ENCODE data around the gene PLEKHD1.
"Not testable (repeated sequence)": the region's sequence is repeated elsewhere in the genome, so short reads cannot be mapped to it uniquely, and the experiment has no call there.

PLEKHD1 gene

DNA sequence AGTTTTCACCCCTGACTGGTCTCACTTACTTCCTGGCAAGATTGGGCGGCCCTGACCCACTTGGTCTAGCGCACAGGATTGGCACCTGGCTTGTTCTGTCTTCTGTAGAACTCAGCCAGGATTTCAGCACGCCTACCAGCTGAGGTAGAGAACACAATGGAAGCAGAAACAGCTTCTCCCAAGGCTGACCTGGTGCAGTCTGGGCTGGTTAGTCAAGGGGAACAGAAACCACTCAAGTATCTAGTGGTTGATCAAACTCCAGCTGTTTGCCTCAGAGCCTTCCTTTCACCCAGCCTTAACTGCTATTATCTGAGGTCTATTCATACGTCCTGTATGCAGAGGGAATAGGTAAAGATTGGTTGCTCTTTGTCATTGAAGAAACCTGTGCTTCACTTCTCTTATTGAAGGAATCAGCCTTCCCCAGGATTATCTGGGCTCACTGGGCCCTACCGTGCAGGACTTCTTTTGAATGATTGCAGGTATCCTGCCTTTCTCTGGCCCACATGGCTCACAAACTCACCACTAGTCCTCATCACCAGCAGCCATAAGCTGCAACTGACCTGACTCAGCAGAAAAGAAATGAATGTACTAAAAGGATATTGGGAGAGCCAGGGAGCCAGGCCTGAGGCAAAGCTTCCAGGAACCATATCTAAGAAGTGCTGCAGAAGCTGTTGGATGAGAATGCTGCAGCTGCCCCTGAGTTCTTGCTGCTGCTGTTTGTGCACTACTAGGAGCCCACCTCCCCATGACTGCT is 2.5 kb upstream of the PLEKHD1 start:
- DNase-seq (ENCODE audit: low read depth in 2 of 2, low spot score in 1 of 2) = no peak

DNA sequence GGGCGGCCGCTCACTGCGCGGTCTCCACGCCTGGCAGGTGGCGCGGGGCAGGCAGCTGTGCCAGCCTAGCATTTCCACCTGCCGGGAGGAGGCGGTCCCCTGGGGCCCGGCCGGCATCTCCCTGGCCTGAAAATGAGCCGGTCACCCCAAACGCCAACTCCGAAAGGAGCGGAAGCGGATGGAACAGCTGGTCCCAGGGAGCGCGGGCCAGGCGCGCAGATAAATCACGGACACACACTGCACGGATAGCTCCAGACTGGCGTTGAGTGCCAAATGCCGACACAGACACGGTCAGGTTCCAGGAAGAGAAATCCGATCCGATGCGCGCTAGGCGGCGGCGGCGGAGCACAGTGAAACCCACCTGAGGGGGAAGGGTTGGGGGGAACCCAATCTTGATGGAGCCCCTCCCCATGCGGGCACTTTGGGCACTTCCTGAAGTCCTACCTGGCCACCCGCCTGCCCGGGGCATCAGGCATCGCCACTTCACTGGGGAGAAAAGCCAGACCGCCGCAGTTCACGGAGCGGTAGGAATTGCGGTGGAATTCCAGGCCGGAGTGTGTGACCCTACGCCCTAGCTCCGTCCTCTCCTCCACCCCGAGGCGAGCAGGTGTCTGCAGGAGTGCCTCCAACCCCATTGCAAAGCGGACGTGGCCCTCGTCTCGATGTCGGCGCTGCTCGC is 624 bp upstream of the PLEKHD1 start:
- no peak for DNase-seq (ENCODE audit: low read depth in 2 of 2, low spot score in 1 of 2)

DNA sequence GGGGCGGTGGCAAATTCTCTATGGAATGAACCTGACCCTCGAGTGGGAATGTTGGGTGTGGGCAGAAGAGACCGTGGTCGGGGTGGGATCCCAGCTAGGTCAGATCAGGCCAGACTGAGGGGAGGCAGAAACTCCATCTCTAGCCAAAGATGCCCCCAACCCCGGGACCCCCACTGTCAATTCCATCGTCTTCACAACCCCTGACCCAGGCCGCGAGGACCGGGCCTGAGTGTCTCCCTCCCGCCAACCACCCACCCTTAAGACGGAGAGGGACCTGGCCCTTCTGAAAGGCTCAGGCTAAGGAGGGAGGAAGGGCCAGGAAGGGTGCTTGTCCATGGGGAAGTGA is 760 bp downstream of the PLEKHD1 start:
- no peak for DNase-seq (ENCODE audit: low read depth in 2 of 2, low spot score in 1 of 2)

DNA sequence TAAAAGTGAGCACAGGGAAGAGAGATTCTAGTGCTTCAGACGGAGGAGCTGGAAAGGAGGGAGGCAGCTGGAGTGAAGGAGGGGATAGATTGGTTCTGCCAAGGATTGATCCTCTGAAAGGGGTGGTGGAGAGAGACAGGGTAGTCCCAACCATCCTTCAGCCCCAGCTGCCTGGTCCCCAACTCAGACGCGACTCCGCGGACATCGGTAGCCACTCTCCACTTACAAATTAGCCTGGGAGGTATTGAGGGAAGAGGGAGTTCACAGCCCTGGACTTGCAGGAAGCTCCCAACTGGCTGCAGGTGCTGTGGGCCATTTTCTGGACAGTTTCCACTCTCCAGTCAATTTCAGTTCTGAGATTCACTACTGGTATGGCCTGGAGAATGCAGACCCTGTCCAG is 1.2 kb downstream of the PLEKHD1 start:
- DNase-seq (ENCODE audit: low read depth in 2 of 2, low spot score in 1 of 2) = no peak

DNA sequence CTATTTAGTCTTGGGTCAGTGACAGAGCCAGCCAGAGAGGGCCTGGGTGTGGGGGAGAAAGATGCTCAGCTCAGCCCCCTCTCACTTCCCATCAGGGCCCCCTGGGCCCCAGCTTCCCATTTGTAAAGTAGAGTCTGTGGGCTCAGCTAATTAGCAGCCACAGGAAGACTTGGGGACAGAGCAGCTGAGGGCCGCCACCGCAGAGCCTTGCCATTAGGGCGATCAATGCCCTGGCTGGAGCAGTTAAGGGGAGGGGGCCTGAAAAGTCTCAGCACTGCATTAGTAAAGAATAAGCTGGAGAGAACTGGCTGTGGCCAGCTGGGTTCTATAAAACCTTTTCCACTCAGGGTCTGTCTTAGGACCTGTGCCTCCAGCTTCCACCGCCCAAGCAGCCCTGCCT is 2.7 kb downstream of the PLEKHD1 start:
- DNase-seq (ENCODE audit: low read depth in 2 of 2, low spot score in 1 of 2) = no peak

DNA sequence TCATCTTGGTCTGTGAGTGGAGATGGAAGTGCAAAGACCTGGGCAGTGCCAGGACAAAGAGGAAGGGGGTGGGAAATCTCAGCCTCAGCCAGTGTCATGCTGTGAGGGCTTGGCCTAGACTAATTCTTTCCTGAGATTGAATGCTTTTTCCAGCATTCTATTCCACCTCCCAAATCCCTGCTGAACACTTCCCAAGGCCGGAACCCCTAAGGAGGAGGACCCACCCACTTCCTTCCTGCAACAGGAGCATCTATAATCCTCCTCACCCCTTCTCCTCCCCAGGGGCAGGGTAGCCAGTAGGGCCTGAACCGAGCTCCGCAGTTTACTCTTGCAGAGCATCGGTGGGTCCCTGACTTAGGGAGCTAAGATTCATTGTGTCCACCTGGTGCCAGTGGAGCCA is 3.2 kb downstream of the PLEKHD1 start:
- DNase-seq (ENCODE audit: low read depth in 2 of 2, low spot score in 1 of 2) = no peak

DNA sequence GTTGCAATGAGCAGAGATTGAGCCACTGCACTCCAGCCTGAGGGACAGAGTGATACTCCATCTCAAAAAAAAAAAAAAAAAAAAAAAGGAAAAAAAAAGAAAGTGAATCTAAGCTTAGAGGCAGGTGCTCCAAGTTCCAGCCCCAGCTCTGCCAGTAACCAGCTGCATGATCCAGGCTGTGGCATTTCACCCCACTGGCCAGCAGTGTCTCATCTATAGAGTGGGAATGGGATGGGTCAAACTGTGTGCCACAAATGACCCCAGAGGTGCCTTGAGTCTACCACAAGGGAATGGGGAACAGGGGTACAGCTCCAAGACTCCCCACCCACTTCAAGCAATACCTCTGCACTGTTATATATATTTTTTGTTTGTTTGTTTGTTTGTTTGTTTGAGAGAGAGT is 5.0 kb downstream of the PLEKHD1 start:
- DNase-seq (ENCODE audit: low read depth in 2 of 2, low spot score in 1 of 2) = no peak

DNA sequence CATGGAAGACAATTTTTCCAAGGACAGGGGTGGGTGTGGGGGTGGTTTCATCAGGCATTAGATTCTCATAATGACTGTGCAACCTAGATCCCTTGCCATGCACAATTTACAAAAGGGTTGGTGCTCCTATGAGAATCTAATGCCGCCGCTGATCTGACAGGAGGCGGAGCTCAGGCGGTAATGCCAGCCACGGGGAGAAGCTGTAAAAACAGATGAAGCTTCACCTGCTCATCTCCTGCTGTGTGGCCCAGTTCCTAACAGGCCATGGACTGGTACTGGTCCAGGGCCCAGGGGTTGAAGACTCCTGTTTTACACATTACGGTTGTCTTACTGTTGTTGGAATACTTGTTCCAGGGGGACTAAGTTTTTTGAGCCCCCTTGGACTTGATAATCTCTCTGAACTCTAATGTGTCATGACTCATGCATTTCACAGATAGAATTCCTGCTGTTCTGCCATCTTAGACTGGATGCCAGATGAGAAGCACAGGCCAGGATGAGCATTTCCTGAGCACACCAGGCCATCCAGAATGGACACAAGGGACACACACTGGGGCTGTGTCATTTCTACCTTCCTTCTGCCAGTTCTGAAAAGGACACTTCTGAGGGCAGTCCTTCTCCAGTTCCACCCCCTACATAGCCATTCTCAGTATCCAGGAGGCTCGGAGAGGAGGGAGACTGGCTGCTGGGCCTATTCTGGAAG is 5.8 kb downstream of the PLEKHD1 start:
- DNase-seq (ENCODE audit: low read depth in 2 of 2, low spot score in 1 of 2) = no peak

DNA sequence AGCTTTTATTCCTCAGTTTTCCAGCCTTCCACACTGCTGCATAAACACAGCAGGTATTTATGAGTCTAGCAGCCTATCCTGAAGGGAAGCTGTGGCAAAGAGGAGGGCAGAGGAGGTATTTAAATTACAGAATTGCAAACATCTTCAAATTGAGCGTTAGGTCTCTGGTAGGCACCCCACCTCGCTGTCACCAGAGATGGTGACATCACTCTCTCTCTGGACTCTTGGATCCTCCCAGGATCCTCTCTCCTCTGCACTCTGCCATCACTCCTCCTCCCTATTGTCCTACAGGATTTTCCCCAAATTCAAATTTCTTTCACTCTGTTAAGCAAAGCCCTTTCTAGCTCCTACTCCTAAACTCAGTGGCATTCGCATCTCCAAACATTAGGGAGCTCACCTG is 6.7 kb downstream of the PLEKHD1 start:
- DNase-seq (ENCODE audit: low read depth in 2 of 2, low spot score in 1 of 2) = no peak

DNA sequence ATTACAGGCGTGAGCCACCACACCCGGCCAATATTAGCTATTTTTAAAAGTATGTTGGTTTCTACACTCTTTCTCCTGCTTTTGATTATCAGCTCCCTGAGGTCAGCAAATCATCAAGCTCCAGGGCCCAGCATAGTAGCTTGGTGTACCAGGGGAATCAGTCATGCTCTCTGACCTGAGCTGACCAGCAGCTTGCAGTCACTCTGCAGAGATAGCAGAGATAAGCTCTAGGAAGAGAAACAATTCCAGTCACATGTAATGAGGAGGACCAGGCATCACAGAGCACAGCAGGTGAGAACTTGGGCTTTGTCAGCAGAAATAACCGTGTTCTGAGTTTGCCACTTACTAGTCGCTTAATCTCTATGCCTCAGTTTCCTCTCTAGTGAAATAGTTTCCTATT is 8.5 kb downstream of the PLEKHD1 start:
- DNase-seq (ENCODE audit: low read depth in 2 of 2, low spot score in 1 of 2) = no peak

DNA sequence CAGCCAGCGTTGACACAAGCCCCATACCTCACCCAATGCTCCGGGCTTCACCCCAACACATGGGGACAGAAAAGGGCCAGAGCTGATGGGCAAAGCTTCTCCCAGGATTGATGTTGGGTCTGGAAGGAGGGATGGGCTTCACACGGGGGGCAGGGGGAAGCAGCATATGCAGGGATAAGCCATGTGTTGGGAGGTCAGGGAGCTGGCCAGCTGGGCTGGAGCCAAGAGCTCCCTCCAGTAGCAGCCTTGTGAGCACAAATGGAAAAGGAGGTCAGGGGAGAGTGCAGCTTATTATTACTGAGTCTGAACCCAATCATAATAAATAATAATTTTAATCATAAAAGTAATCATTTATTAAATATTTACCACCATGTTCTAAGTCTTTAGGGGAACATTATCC is 9.3 kb downstream of the PLEKHD1 start:
- no peak for DNase-seq (ENCODE audit: low read depth in 2 of 2, low spot score in 1 of 2)

DNA sequence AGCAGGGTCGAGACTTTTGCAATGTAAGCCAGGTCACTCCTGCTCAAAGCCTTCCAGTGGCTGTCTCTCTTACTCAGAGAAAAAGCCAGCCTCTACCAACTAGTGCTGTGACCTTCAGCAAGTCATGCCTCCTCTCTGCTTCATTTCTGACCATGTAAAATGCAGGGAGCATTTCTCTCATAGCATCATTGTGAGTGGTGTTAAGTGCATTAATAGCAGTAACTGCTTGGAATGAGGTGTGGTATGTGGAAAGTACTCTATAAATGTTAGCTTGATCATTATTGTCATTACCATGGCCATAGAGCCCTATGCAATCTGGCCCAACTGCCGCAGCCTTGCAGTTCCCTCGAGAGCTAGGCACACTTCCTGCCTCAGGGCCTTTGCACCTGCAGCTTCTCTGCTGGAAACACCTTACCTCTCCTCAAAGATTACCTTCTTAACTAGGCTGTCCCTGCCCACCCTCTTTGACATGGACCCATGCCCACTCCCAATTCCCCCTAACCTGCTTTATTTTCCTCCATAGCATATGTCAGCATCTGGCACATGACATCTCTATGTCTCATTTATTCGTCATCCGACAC is 10.9 kb downstream of the PLEKHD1 start:
- no peak for DNase-seq (ENCODE audit: low read depth in 2 of 2, low spot score in 1 of 2)

DNA sequence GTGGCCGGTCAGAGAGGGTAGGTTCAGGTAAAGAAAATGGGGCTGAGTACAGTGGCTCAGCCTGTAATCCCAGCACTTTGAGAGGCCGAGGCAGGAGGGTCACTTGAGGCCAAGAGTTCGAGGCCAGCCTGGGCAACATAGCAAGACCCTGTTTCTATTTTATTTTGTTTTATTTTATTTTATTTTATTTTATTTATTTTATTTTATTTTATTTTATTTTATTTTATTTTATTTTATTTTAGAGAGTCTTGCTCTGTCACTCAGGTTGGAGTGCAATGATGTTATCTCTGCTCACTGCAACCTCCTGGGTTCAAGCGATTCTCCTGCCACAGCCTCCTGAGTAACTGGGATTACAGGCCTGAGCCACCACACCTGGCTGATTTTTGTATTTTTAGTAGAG is 13.3 kb downstream of the PLEKHD1 start:
- not testable (repeated sequence) for DNase-seq (ENCODE audit: low read depth in 2 of 2, low spot score in 1 of 2)

DNA sequence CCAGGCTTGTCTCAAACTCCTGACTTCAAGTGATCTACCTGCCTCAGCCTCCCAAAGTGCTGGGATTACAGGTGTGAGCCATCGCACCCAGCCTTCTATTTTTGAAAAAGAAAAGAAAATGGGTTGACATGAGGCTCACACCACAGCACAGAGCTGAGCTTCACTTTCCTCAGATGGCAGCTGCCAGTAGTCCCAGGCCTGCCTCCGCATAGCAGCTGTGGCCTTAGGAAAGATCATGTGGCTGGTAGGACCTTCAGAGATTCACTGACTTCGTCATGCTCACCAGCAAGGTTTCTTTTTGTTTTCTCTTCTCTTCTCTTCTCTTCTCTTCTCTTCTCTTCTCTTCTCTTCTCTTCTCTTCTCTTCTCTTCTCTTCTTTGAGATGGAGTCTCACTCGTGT is 13.8 kb downstream of the PLEKHD1 start:
- not testable (repeated sequence) for DNase-seq (ENCODE audit: low read depth in 2 of 2, low spot score in 1 of 2)

DNA sequence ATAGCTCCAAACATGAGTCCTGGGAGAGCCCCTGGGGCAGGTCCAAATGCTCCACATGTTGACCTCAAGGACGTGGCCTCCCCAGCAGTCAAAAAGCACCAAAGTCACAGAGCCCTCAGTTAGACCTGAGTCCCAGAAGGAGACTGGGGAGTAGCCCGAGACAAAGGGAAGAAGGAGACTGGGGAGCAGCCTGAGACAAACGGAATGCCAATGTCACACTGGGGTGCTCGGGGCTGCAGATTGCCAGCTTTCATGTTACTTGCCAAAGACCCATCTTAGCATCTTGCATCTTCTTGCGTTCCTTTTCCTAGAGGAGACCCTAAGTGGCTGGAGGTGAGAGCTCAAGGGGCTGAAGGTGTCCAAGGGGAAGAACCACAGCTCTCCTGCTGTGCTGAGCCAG is 14.9 kb downstream of the PLEKHD1 start:
- DNase-seq (ENCODE audit: low read depth in 2 of 2, low spot score in 1 of 2) = no peak

DNA sequence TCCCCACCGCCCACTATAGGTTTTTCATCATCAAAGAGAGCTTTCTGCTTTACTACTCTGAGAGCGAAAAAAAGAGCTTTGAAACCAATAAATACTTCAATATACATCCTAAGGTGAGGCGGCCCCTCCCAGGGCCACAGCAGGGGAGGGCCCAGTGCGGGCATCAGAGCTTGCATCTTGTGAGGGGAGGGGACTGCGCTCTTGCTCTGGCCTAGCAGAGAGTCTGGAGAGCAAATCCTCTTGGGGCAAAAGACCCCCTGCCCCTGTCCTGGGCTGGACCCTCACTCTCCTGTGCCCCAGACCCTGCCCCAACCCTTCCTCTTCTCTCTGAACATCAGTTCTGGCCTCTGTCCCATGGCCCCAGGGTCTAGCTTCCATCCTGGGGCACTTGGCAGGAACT is 15.6 kb downstream of the PLEKHD1 start:
- DNase-seq (ENCODE audit: low read depth in 2 of 2, low spot score in 1 of 2) = no peak

DNA sequence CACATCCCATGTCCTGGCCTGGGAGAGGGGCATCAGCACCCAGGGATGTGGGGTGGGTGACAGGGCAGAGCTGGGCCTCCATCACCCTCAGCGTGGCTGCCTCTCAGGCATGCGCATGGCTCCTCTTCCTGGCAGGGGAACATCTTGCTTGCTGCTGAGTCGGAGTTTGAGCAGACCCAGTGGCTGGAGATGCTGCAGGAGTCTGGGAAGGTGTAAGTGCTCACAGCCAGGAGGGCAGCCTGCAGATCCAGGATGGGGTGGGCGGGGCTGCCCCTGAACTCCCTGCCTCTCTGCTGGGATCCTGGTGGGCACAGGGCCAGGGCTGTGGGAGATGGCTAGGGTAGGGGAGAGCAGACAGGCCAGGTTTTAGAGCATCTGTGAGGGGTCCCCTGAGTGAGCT is 16.2 kb downstream of the PLEKHD1 start:
- DNase-seq (ENCODE audit: low read depth in 2 of 2, low spot score in 1 of 2) = no peak

DNA sequence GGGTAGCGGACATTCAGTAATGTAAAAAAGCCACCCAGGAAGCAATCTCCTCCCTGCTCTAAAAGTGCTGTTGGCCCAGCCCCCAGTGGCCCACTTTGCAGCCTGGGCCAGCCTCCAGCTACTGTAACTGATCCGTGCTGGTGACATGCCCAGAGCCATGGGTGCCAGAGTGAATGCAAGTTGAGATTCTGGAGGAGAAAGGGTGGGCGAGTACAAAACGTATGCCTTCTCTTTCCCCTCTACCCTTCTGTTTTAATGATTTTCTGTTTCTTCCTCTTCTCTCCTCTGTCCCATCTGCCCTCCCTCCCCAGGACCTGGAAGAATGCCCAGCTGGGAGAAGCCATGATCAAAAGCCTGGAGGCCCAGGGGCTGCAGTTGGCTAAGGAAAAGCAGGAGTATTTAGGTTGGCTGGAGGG is 16.9 kb downstream of the PLEKHD1 start:
- DNase-seq (ENCODE audit: low read depth in 2 of 2, low spot score in 1 of 2) = no peak

DNA sequence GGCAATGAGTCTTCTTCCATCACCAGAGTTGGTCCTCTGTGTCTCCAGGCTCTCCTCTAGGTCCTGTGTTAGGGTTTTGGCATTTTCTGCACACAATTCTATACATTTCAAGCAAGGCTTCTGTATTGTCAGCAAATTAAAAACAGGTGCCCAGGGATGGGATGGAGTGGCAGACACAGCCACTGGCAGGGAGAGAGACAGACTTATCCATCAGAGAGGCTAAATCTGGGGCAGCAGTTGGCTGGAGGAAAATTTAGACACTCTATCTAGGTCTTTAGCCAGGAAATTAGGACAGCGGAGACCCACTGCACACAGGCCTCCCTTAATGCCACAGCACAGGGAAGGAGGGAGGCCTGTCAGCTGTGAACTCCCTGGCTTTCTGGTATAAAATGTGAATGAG is 20.2 kb downstream of the PLEKHD1 start:
- no peak for DNase-seq (ENCODE audit: low read depth in 2 of 2, low spot score in 1 of 2)

DNA sequence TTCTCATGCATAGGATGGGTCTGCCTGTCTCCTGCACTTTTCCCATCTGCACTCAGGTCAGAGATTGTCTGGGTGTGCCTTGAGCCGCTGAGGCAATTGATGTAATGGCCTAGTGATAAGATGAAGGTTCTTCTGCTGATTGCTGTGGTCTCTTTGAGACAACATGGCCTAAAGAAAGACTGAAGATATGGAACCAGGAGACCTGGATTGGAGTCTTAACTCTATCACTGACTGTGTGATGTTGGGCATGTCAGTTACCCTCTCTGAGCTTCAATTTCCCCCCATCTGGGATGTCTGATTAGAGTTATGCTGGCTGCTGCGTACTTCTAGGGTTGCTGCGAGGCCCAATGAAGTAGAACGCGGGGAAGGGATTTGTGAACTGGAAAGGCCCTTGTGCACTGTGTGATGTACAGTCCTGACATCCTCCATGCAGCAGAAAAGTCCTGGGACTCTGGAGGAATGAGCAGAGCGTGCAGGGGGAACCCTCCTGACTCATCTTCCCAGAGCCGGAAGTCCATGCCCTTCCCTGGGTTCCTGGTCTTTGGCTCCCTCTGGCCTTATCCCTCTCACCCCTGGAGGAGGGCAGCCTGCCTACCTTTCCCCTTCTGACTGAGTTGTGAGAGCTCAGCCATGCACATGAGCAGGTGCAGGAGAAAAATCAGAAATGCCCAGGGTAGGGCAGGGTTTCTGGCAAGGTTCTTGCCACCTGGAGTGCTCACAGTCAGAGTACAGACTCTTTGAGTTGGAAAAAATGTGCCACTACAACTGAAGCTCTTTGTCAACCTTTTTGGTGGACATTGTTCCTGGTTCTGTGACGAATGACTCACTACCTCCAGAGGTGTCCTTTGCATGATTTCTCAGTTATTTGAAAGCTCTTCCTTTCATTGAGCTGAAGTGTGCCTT is 21.1 kb downstream of the PLEKHD1 start:
- no peak for DNase-seq (ENCODE audit: low read depth in 2 of 2, low spot score in 1 of 2)

DNA sequence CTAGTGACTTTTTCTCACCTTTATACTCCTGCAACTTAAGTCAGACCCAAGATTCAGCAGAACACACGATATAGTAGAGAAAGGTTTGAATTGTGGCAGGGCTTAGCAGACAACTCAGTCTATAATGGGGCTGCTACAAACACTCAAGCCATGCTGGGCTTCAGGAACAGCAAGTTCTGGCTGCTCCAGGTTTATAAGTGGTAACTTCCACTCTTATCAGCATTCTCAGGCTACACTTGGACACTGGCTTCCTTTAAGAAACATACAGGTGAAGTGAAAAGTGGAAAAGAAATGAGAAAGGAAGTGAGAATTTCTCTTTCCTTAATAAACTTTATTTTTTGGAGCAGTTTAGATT is 21.7 kb downstream of the PLEKHD1 start:
- DNase-seq (ENCODE audit: low read depth in 2 of 2, low spot score in 1 of 2) = no peak

Data from stimulated activated CD8-positive, alpha-beta memory T cell treated with anti-CD3 and anti-CD28 coated beads, Interleukin-4, amount 100 ng/mL, for 4 hours (primary cell).